ENCODE data around the gene PDZD2. TPM values are rescaled to one million over a fixed set of nuclear protein-coding genes. Genes with fewer than 3 reads are reported as not detected.

The PDZD2 gene
- total RNA-seq, 1 experiment from 2014 or later, result 0.37 TPM

DNA sequence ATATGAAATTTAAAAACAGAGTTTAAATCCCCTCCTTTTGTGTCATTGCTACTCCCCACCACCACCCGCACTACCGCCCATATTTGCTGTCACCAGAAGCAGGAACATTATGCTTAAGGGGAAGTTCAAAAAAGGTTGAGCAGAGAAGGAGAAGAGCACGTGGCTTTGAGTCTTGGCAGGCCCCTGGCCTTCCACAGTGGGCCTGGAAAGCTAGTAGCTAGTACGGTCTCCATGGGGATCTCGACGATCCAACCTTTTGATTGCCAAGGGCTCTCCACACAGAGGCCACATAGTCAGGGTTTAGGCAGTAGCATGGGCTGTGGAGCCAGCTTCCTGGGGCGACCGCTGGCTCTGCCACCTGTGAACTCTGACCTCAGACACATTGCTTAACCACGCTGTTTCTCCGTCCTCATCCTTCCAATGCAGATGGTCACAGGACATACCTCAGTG is 445.1 kb downstream of the PDZD2 start:
- POLR2A ChIA-PET, result no interaction called here
- Histone ChIP-seq H3K9ac (ENCODE audit: low read length) (no peak overlapping the region), H3K27me3 (ENCODE audit: insufficient read depth, low read length) (no peaks in the 10 kb centered on the region), H3K4me2 (ENCODE audit: low read length) (no peak overlapping the region), H3K36me3 (ENCODE audit: control insufficient read depth in 1 of 2, insufficient read depth in 2 of 2, low read length in 2 of 2) (no peaks in the 10 kb centered on the region), H3K9me3 (ENCODE audit: control insufficient read depth in 1 of 2, insufficient read depth in 1 of 2, low read depth in 1 of 2, low read length in 2 of 2) (no peaks in the 10 kb centered on the region), H3K9me2 (ENCODE audit: insufficient read depth) (no peaks in the 10 kb centered on the region), H3K79me2 (ENCODE audit: insufficient read depth, low read length) (no peaks in the 10 kb centered on the region), H4K20me1 (ENCODE audit: insufficient read depth) (no peaks in the 10 kb centered on the region), H2AFZ (ENCODE audit: low read depth, low read length, poor library complexity, severe bottlenecking) (no peak overlapping the region), H3K27ac (ENCODE audit: low read depth, low read length) (no peak overlapping the region), H3K4me1 (ENCODE audit: control insufficient read depth in 1 of 2, insufficient read depth in 2 of 2, low read length in 2 of 2) (no peaks in the 10 kb centered on the region), H3K4me3 (replicated peaks in 1 of 2; ENCODE audit: low read depth in 1 of 2, low read length in 2 of 2) (no peak overlapping the region)
- BruUV-seq (replicated peaks), result no TSS peak
- CTCF ChIA-PET, result interaction anchor here (1.8 kb wide), 1 partner anchor 9 kb away, joined by 6 read pairs; no protein-coding TSS in a partner anchor
- RAD21 ChIA-PET (ENCODE audit: low non-redundant PET in 1 of 2, low total read pairs in 2 of 2, uncharacterized antibody in 2 of 2, unreplicated experiment in 2 of 2), result no interaction called here
- intact Hi-C loops (cut with micrococcal nuclease), result no loop called here
- TF ChIP-seq POLR2A (IDR thresholded peaks at IDR 0.05; ENCODE audit: borderline replicate concordance, extremely low read depth, insufficient read depth, insufficient read length), result no peak
- TF ChIP-seq, protein P1, sequence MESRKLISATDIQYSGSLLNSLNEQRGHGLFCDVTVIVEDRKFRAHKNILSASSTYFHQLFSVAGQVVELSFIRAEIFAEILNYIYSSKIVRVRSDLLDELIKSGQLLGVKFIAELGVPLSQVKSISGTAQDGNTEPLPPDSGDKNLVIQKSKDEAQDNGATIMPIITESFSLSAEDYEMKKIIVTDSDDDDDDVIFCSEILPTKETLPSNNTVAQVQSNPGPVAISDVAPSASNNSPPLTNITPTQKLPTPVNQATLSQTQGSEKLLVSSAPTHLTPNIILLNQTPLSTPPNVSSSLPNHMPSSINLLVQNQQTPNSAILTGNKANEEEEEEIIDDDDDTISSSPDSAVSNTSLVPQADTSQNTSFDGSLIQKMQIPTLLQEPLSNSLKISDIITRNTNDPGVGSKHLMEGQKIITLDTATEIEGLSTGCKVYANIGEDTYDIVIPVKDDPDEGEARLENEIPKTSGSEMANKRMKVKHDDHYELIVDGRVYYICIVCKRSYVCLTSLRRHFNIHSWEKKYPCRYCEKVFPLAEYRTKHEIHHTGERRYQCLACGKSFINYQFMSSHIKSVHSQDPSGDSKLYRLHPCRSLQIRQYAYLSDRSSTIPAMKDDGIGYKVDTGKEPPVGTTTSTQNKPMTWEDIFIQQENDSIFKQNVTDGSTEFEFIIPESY (IDR thresholded peaks at IDR 0.05; ENCODE audit: extremely low read depth, insufficient replicate concordance, low read length), result no peak
- TF ChIP-seq, protein P2, sequence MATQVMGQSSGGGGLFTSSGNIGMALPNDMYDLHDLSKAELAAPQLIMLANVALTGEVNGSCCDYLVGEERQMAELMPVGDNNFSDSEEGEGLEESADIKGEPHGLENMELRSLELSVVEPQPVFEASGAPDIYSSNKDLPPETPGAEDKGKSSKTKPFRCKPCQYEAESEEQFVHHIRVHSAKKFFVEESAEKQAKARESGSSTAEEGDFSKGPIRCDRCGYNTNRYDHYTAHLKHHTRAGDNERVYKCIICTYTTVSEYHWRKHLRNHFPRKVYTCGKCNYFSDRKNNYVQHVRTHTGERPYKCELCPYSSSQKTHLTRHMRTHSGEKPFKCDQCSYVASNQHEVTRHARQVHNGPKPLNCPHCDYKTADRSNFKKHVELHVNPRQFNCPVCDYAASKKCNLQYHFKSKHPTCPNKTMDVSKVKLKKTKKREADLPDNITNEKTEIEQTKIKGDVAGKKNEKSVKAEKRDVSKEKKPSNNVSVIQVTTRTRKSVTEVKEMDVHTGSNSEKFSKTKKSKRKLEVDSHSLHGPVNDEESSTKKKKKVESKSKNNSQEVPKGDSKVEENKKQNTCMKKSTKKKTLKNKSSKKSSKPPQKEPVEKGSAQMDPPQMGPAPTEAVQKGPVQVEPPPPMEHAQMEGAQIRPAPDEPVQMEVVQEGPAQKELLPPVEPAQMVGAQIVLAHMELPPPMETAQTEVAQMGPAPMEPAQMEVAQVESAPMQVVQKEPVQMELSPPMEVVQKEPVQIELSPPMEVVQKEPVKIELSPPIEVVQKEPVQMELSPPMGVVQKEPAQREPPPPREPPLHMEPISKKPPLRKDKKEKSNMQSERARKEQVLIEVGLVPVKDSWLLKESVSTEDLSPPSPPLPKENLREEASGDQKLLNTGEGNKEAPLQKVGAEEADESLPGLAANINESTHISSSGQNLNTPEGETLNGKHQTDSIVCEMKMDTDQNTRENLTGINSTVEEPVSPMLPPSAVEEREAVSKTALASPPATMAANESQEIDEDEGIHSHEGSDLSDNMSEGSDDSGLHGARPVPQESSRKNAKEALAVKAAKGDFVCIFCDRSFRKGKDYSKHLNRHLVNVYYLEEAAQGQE (IDR thresholded peaks at IDR 0.05; ENCODE audit: low read depth), result no peak
- TF ChIP-seq, protein P3, sequence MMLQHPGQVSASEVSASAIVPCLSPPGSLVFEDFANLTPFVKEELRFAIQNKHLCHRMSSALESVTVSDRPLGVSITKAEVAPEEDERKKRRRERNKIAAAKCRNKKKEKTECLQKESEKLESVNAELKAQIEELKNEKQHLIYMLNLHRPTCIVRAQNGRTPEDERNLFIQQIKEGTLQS (IDR thresholded peaks at IDR 0.05), result no peak
- no peak for TF ChIP-seq SRF (IDR thresholded peaks at IDR 0.05; ENCODE audit: low read depth)
- no peak for TF ChIP-seq EZH2phosphoT487 (IDR thresholded peaks at IDR 0.05; ENCODE audit: borderline replicate concordance)
- no peak for TF ChIP-seq EGR1 (IDR thresholded peaks at IDR 0.05; ENCODE audit: low read depth)
- TF ChIP-seq YY1 (IDR thresholded peaks at IDR 0.05; ENCODE audit: extremely low read depth, insufficient replicate concordance, low read depth, low read length), result no peak
- DNase-seq (ENCODE audit: low read depth, low spot score) (no peak), ATAC-seq (no peak)
